ENCODE measurements around the gene SERPINF2.

SERPINF2 gene

DNA sequence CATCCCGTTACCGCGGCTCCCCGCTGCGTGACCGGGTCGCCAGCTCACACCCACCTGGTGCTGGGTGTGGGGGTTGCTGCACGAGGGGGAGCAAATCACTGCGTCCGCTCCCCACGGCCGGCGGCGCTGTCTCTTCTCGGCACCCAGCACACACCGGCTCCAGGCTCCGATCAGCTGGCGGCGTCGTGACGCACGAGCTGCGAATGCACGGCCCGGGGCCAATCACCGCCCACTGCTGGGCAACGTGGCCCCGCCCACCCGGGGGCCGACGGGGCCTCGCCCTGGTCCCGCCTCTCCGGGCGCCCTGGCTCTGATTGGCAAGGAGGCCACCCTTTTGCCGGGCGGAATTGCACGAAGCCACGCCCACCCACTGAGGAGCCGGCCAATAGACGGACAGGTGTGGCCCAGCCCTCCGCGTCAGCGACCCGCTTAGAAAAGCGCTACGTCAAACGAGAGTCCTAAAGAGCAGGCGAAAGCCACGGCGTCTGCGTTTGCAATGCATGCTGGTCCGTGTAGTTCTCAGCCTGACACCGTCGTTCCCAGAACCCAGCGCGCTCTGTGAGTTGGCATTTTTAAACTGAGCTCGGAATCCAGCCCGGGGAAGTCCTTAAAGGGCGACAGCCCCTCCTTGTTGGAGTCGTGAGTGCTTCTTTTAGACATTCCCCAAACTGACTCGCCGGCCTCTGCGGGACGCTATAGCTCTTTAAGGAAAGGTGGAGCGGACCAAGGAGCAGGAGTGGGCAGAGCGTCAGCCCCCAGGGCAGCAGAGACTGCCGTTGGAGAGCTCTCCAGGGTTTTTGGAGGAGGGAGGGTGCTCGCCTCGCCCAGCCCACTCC is 26.4 kb upstream of the SERPINF2 start:
- peak; percentile 100 for DNase-seq (ENCODE audit: low read depth)

GRCh38 chr17:1716912-1717695 is 25.6 kb upstream of the SERPINF2 start:
- DNase-seq (ENCODE audit: low read depth), result peak; percentile 98

- no peak for DNase-seq (ENCODE audit: low read depth)
These were observed 24.1 kb upstream of the SERPINF2 start for GRCh38 chr17:1718362-1719165.

DNA sequence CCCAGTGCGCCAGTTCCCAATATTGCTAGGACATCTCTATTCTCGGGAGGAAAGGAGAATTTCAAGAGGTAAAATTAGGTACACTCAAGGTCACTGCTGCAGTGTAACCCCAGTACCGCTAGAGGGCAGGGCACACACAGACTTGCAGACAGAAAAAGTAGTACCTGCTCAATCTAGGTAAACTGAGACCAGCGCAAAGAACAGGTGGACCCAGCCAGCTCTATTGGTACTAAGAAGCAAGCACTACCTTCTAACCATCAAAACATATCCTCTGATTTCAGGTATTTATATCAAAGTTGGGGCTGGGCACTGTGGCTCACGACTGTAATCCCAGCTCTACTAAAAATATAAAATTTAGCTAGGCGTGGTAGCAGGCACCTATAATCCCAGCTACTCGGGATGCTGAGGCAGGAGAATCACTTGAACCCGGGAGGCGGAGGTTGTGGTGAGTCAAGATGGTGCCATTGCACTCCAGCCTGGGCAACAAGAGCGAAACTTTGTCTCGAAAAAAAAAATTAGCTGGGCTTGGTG is 21.8 kb upstream of the SERPINF2 start:
- no peak for DNase-seq (ENCODE audit: low read depth)

DNA sequence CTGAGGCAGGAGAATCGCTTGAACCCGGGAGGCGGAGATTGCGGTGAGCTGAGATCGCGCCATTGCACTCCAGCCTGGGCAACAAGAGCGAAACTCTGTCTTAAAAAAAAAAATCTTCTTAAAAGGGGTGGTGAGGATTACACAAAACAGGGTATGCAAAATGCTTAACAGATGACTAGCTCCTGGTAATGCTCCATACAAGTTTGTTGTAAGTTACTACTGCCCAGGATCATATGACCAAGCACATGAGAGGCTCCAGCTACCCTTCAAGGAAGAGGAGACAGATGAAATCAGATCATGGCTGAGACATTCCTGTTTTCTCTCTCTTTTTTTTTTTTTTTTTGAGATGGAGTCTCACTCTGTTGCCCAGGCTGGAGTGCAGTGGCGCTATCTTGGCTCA is 20.6 kb upstream of the SERPINF2 start:
- DNase-seq (ENCODE audit: low read depth), result peak; percentile 50

GRCh38 chr17:1724351-1724868 is 18.3 kb upstream of the SERPINF2 start, which contains the start of gene WDR81:
TSS of gene WDR81 (plus strand) at chr17:1724704. CDS start at chr17:1724960, 256 bp downstream.
- peak; percentile 67 for DNase-seq (ENCODE audit: low read depth)

- DNase-seq (ENCODE audit: low read depth), result no peak
These were observed 17.6 kb upstream of the SERPINF2 start for GRCh38 chr17:1724869-1725641.

GRCh38 chr17:1725642-1726511 is 16.8 kb upstream of the SERPINF2 start:
- DNase-seq (ENCODE audit: low read depth), result no peak

DNA sequence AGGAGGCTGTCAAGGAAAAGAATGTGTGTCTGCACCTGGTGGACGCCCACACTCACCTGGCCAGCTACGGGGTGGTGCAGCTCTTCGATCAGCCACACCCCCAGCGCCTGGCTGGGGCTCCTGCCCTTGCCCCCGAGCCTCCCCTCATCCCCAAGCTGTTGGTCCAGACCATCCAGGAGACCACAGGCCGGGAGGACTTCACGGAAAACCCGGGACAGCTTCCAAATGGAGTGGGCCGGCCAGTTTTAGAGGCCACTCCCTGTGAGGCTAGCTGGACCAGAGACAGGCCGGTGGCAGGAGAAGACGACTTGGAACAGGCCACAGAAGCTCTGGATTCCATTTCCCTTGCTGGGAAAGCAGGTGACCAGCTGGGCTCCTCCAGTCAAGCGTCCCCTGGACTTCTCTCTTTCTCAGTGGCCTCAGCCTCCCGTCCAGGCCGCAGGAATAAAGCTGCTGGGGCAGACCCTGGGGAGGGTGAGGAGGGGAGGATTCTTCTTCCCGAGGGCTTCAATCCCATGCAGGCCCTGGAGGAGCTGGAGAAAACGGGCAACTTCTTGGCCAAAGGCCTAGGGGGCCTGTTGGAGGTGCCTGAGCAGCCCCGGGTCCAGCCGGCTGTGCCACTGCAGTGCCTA is 15.9 kb upstream of the SERPINF2 start:
- no peak for DNase-seq (ENCODE audit: low read depth)

- DNase-seq (ENCODE audit: low read depth), result no peak
These were observed 15.3 kb upstream of the SERPINF2 start for GRCh38 chr17:1727258-1727789.

DNA sequence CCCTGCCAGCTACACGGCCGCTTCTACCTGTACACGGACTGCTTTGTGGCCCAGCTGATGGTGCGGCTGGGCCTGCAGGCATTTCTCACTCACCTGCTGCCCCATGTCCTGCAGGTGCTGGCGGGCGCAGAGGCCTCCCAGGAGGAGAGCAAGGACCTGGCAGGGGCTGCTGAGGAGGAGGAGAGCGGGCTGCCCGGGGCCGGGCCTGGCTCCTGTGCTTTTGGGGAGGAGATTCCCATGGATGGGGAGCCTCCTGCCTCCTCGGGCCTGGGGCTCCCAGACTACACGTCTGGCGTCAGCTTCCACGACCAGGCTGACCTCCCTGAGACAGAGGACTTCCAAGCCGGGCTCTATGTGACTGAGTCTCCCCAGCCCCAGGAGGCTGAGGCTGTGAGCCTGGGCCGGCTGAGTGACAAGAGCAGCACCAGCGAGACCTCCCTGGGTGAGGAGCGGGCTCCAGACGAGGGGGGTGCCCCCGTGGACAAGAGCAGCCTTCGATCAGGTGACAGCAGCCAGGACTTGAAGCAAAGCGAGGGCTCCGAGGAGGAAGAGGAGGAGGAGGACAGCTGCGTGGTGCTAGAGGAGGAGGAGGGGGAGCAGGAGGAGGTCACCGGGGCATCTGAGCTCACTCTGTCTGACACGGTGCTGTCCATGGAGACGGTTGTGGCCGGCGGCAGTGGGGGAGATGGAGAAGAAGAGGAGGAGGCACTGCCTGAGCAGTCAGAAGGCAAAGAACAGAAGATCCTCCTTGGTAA is 14.6 kb upstream of the SERPINF2 start:
- no peak for DNase-seq (ENCODE audit: low read depth)

DNA sequence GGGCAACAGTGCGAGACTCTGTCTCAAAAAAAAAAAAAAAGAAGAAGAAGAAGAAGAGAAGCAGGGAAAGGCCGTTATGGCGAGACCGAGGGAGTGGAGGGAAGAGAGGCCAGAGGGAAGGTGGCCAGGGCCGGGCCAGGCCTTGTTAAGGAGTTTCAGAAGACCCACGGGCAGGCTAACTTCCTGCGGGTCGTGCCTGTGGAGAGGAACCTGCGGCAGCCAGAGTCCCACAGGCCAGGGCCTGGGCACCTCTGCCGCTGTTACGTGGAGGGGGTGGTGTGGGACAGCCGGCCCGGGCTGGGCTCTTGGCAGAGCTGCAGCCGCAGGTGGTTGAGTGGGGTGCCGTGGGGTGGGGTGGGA is 12.7 kb upstream of the SERPINF2 start:
- DNase-seq (ENCODE audit: low read depth), result no peak

- peak; percentile 43 for DNase-seq (ENCODE audit: low read depth)
These were observed 12.1 kb upstream of the SERPINF2 start for GRCh38 chr17:1730326-1731193.

DNA sequence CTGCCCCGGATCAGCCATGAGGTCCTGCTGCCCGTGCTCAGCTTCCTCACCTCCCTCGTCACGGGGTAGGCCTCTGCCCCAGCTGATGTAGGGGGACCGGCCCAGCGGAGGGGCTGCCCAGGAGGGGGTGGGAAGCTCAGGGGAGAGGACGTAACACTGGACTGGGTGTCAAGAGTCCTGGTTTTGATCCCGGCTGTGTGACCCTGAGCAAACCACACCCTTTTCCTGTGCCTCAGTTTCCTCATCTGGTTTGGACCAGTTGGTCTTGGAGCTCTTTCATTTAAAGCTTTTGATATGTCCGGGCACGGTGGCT is 11.5 kb upstream of the SERPINF2 start:
- DNase-seq (ENCODE audit: low read depth), result no peak

- DNase-seq (ENCODE audit: low read depth), result no peak
These were observed 10.3 kb upstream of the SERPINF2 start for GRCh38 chr17:1732241-1732832.

GRCh38 chr17:1732833-1733321 is 9.8 kb upstream of the SERPINF2 start:
- no peak for DNase-seq (ENCODE audit: low read depth)

GRCh38 chr17:1733759-1734158 is 8.9 kb upstream of the SERPINF2 start:
- DNase-seq (ENCODE audit: low read depth), result no peak

All from fibroblast of the conjunctiva (primary cell).